ENCODE results near the gene FAM47C.
"Not testable (repeated sequence)": the region's sequence is repeated elsewhere in the genome, so short reads cannot be mapped to it uniquely, and the experiment has no call there.

The FAM47C gene

GRCh38 chrX:37010496-37010895 is 2.3 kb downstream of the FAM47C start:
- no peaks in the 10 kb centered on the region for H3K9me3 ChIP-seq (ENCODE audit: insufficient read depth, low read depth, low read length)

DNA sequence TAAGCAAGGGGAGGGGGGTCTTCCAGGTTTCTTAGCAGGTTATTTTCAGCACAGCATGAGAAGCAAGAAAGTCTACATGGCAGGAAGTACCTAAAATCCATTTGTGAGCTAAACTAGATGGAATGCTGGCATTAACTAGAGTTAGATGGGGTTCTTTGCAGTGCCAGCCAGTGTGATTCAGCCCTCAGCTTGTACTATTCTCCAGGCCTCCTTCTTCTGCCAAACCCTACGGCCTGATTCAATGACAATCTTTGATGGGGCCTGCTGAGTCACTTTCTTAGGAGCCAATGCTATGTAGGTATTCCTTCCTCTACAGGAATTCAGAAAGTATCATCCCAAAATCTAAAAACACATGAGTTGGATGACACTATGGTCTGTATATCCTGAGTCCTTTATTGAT is 26.1 kb downstream of the FAM47C start:
- H3K36me3 ChIP-seq (ENCODE audit: insufficient read depth, low read depth, low read length); H3K27ac ChIP-seq (ENCODE audit: low read length): not testable (repeated sequence)

More at GRCh38 chrX:37010496-37010895, 2.3 kb downstream of the FAM47C start:
- Histone ChIP-seq H3K27ac (ENCODE audit: low read length) (no peak overlapping the region), H3K4me1 (ENCODE audit: insufficient read depth, low read length) (no peaks in the 10 kb centered on the region), H3K27me3 (ENCODE audit: insufficient read depth, low read length) (no peaks in the 10 kb centered on the region), H3K9ac (ENCODE audit: low read depth, low read length) (no peak overlapping the region), H3K4me3 (ENCODE audit: low read length) (no peak overlapping the region), H3K36me3 (ENCODE audit: insufficient read depth, low read depth, low read length) (no peaks in the 10 kb centered on the region)

GRCh38 chrX:37036674-37037220 is 28.6 kb downstream of the FAM47C start:
- H3K4me3 ChIP-seq (ENCODE audit: low read length); H3K9ac ChIP-seq (ENCODE audit: low read depth, low read length); H3K36me3 ChIP-seq (ENCODE audit: insufficient read depth, low read depth, low read length); H3K9me3 ChIP-seq (ENCODE audit: insufficient read depth, low read depth, low read length); H3K4me1 ChIP-seq (ENCODE audit: insufficient read depth, low read length); H3K27ac ChIP-seq (ENCODE audit: low read length); H3K27me3 ChIP-seq (ENCODE audit: insufficient read depth, low read length): not testable (repeated sequence)

More for the DNA sequence above, 26.1 kb downstream of the FAM47C start:
- H3K4me1 ChIP-seq (ENCODE audit: insufficient read depth, low read length); H3K9ac ChIP-seq (ENCODE audit: low read depth, low read length); H3K4me3 ChIP-seq (ENCODE audit: low read length); H3K27me3 ChIP-seq (ENCODE audit: insufficient read depth, low read length); H3K9me3 ChIP-seq (ENCODE audit: insufficient read depth, low read depth, low read length): not testable (repeated sequence)

GRCh38 chrX:37038814-37039213 is 30.6 kb downstream of the FAM47C start:
- not testable (repeated sequence) for H3K4me1 ChIP-seq (ENCODE audit: insufficient read depth, low read length); H3K27ac ChIP-seq (ENCODE audit: low read length); H3K27me3 ChIP-seq (ENCODE audit: insufficient read depth, low read length); H3K36me3 ChIP-seq (ENCODE audit: insufficient read depth, low read depth, low read length); H3K9ac ChIP-seq (ENCODE audit: low read depth, low read length); H3K4me3 ChIP-seq (ENCODE audit: low read length); H3K9me3 ChIP-seq (ENCODE audit: insufficient read depth, low read depth, low read length)

GRCh38 chrX:37042956-37043885 is 35.1 kb downstream of the FAM47C start:
- not testable (repeated sequence) for H3K9me3 ChIP-seq (ENCODE audit: insufficient read depth, low read depth, low read length); H3K4me1 ChIP-seq (ENCODE audit: insufficient read depth, low read length); H3K4me3 ChIP-seq (ENCODE audit: low read length); H3K9ac ChIP-seq (ENCODE audit: low read depth, low read length); H3K27me3 ChIP-seq (ENCODE audit: insufficient read depth, low read length); H3K36me3 ChIP-seq (ENCODE audit: insufficient read depth, low read depth, low read length); H3K27ac ChIP-seq (ENCODE audit: low read length)

DNA sequence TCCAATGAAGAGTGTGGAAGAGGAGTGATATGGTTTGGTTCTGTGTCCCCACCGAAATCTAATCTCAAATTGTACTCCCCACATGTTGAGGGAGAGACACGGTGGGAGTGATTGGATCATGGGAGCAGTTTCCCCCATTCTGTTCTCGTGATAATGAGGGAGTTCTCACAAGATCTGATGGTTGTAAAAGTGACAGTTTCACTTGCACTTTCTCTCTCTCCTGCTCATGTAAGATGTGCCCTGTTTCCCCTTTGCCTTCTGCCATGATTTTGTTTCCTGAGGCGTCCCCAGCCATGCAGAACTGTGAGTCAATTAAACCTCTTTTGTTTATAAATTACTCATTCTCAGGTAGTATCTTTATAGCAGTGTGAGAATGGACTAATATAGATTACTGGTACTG is 39.6 kb downstream of the FAM47C start:
- H3K27ac ChIP-seq (ENCODE audit: low read length) = no peak overlapping the region
- no peaks in the 10 kb centered on the region for H3K9me3 ChIP-seq (ENCODE audit: insufficient read depth, low read depth, low read length)
- no peaks in the 10 kb centered on the region for H3K4me1 ChIP-seq (ENCODE audit: insufficient read depth, low read length)
- no peak overlapping the region for H3K9ac ChIP-seq (ENCODE audit: low read depth, low read length)
- H3K4me3 ChIP-seq (ENCODE audit: low read length) = no peak overlapping the region
- H3K27me3 ChIP-seq (ENCODE audit: insufficient read depth, low read length) = no peaks in the 10 kb centered on the region
- no peaks in the 10 kb centered on the region for H3K36me3 ChIP-seq (ENCODE audit: insufficient read depth, low read depth, low read length)

DNA sequence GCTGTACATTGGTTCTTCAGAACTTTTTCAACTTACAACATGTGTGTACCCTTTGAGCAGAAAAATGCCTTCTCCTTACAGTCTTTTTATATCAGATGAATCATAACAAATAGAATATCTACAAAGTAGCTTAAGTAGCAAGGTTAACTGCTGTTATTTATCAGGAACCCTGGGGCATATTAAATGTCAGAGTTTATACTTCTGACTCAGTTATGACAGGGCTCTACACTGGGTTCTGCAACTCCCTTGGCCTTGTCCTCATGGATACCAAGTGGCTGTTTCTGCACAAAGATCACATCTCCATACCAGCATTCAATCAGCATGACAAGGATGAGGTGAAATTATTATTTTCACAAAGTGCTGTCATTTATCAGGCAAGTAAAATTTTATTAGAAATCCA is 49.4 kb downstream of the FAM47C start:
- not testable (repeated sequence) for H3K4me3 ChIP-seq (ENCODE audit: low read length); H3K4me1 ChIP-seq (ENCODE audit: insufficient read depth, low read length); H3K27me3 ChIP-seq (ENCODE audit: insufficient read depth, low read length); H3K27ac ChIP-seq (ENCODE audit: low read length); H3K9me3 ChIP-seq (ENCODE audit: insufficient read depth, low read depth, low read length); H3K9ac ChIP-seq (ENCODE audit: low read depth, low read length); H3K36me3 ChIP-seq (ENCODE audit: insufficient read depth, low read depth, low read length)

DNA sequence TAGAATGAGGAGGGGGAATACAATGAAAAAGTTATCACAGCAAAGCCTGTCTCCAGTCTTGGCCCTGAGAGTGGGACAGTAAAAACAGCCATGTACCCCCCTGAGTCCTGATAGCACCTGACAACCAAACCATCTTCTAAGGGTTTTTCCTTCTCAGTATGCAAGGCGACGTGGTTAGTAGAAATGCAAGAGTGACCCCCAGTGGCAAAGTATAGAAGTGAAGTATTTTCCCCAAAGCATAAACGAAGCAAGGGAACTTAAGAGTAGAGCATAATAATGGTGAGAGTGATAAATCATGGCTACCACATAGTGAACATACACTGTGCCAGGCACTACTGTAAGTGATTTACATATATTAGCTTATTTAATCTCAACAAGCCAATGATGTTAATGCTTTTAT is 52.8 kb downstream of the FAM47C start:
- Histone ChIP-seq H3K4me1 (ENCODE audit: insufficient read depth, low read length) (no peaks in the 10 kb centered on the region), H3K36me3 (ENCODE audit: insufficient read depth, low read depth, low read length) (no peaks in the 10 kb centered on the region), H3K9ac (ENCODE audit: low read depth, low read length) (no peak overlapping the region), H3K27ac (ENCODE audit: low read length) (no peak overlapping the region), H3K4me3 (ENCODE audit: low read length) (no peak overlapping the region), H3K27me3 (ENCODE audit: insufficient read depth, low read length) (no peaks in the 10 kb centered on the region), H3K9me3 (ENCODE audit: insufficient read depth, low read depth, low read length) (no peaks in the 10 kb centered on the region)

Measured in iPS-20b (cell line).